ENCODE measurements around the gene NME1. TPM values are rescaled to one million over a fixed set of nuclear protein-coding genes. Genes with fewer than 3 reads are reported as not detected.

Gene NME1
- total and polyA plus RNA-seq, 7 donors: 12.5 to 153 (median 37.7) TPM

GRCh38 chr17:51155416-51155815 is 2.1 kb downstream of the NME1 start:
- Histone ChIP-seq H3K36me3 (peaks cover 0 to 15% (median 0%) of the 10 kb centered on the region in 4 donors), H3K27me3 (no peaks in the 10 kb centered on the region), H3K4me3 (no peak overlapping the region), H3K27ac (no peak overlapping the region), H3K4me1 (peaks cover 0 to 22% (median 18%) of the 10 kb centered on the region in 4 donors), H3K9me3 (no peaks in the 10 kb centered on the region)
- TF ChIP-seq EP300 (IDR thresholded peaks at IDR 0.05) (no peak), CTCF (IDR thresholded peaks at IDR 0.05) (no peak), POLR2AphosphoS5 (IDR thresholded peaks at IDR 0.05) (no peak), POLR2A (IDR thresholded peaks at IDR 0.05) (no peak)
- DNase-seq: no peak
- intact Hi-C loops (cut with DNase I): loop anchor here (10.0 kb wide), 1 partner anchor 611 kb away; the partner anchor contains the start of gene SPATA20
- 95 to 98% methylated on average over 8 of the region's 8 CpGs for WGBS, 2 donors

DNA sequence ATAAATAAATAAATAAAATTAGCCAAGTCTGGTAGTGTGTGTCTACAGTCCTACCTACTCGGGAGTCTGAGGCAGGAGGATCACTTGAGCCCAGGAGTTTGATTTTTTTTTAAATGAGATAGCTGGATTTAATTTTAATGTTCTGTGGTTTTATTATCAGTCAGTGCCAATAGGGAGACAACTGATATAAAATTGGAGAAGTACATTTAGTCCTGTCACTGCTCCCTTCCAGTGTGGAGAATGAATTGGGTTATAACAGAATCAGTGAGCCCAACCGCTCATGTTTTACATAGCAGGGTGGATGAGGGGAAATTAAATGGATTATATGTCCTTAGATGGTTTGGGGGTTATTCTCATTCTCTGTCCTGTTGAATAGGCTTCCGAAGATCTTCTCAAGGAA is 6.2 kb downstream of the NME1 start:
- no peak for DNase-seq
- Histone ChIP-seq H3K27ac (no peak overlapping the region), H3K36me3 (peaks cover 0 to 33% (median 2%) of the 10 kb centered on the region in 4 donors), H3K4me3 (no peak overlapping the region), H3K4me1 (peaks cover 0 to 6% (median 3%) of the 10 kb centered on the region in 4 donors), H3K27me3 (no peaks in the 10 kb centered on the region), H3K9me3 (no peaks in the 10 kb centered on the region)
- TF ChIP-seq CTCF (IDR thresholded peaks at IDR 0.05): no peak
- TF ChIP-seq POLR2AphosphoS5 (IDR thresholded peaks at IDR 0.05): no peak
- TF ChIP-seq EP300 (IDR thresholded peaks at IDR 0.05): no peak
- no peak for TF ChIP-seq POLR2A (IDR thresholded peaks at IDR 0.05)
- intact Hi-C loops (cut with DNase I): loop anchor here (10.0 kb wide), 1 partner anchor 615 kb away; the partner anchor contains the start of gene SPATA20
- 97% methylated on average over 3 of the region's 3 CpGs for WGBS, 2 donors

GRCh38 chr17:51161541-51161940 is 8.2 kb downstream of the NME1 start:
- no peak for TF ChIP-seq POLR2A (IDR thresholded peaks at IDR 0.05)
- TF ChIP-seq CTCF (IDR thresholded peaks at IDR 0.05): no peak
- no peak for TF ChIP-seq EP300 (IDR thresholded peaks at IDR 0.05)
- TF ChIP-seq POLR2AphosphoS5 (IDR thresholded peaks at IDR 0.05): no peak
- Histone ChIP-seq H3K4me3 (no peak overlapping the region), H3K36me3 (peaks cover 0 to 33% (median 2%) of the 10 kb centered on the region in 4 donors), H3K9me3 (no peaks in the 10 kb centered on the region), H3K27me3 (no peaks in the 10 kb centered on the region), H3K27ac (no peak overlapping the region), H3K4me1 (peaks cover 0 to 6% (median 5%) of the 10 kb centered on the region in 4 donors)
- WGBS, 2 donors: 58 to 91% methylated on average over 3 of the region's 3 CpGs
- no peak for DNase-seq
- intact Hi-C loops (cut with DNase I): no loop called here

GRCh38 chr17:51164911-51165679 is 11.7 kb downstream of the NME1 start:
- no peak for DNase-seq
- Histone ChIP-seq H3K36me3 (peaks cover 0 to 39% (median 5%) of the 10 kb centered on the region in 4 donors), H3K4me3 (peak overlapping the region; percentile 83 to 99 (median 95)), H3K4me1 (peaks cover 0 to 16% (median 14%) of the 10 kb centered on the region in 4 donors), H3K9me3 (no peaks in the 10 kb centered on the region), H3K27me3 (no peaks in the 10 kb centered on the region), H3K27ac (peak overlapping the region; percentile 97 to 99 (median 98))
- TF ChIP-seq POLR2AphosphoS5 (IDR thresholded peaks at IDR 0.05): no peak
- TF ChIP-seq EP300 (IDR thresholded peaks at IDR 0.05): no peak
- no peak for TF ChIP-seq POLR2A (IDR thresholded peaks at IDR 0.05)
- TF ChIP-seq CTCF (IDR thresholded peaks at IDR 0.05): no peak
- 70 to 77% methylated on average over 16 of the region's 16 CpGs for WGBS, 2 donors
- intact Hi-C loops (cut with DNase I): loop anchor here (5.0 kb wide), 1 partner anchor 97 kb away; the partner anchor contains the start of genes MBTD1 and UTP18

All from sigmoid colon (tissue), 7 donors.